GM18505 (cell line): ENCODE results near the gene LRRC28.

ENCODE experiments used
- ATAC-seq: cut with Tn5 transposase; IDR thresholded peaks from one replicate; pipeline ENCODE4 v1.9.1; 2021; ENCODE audit not compliant: unreplicated experiment
- POLR2A ChIP-seq: IDR thresholded peaks from 4 replicates; pipeline ENCODE4 v1.6.1; 2011; ENCODE audit warnings: borderline replicate concordance; ENCODE audit not compliant: insufficient read depth, insufficient read length; ENCODE audit errors: extremely low read depth

Gene LRRC28

GRCh38 chr15:99238849-99239248 is 12.4 kb upstream of the LRRC28 start:
- ATAC-seq: no peak
- TF ChIP-seq POLR2A: no peak

- TF ChIP-seq POLR2A: no peak
- ATAC-seq: peak; percentile 94
Measured at GRCh38 chr15:99239545-99240198, 11.6 kb upstream of the LRRC28 start.

- TF ChIP-seq POLR2A: no peak
- ATAC-seq: no peak
Measured at GRCh38 chr15:99241752-99242151, 9.5 kb upstream of the LRRC28 start.

- no peak for ATAC-seq
- no peak for TF ChIP-seq POLR2A
Measured at GRCh38 chr15:99244306-99244705, 7.0 kb upstream of the LRRC28 start.

DNA sequence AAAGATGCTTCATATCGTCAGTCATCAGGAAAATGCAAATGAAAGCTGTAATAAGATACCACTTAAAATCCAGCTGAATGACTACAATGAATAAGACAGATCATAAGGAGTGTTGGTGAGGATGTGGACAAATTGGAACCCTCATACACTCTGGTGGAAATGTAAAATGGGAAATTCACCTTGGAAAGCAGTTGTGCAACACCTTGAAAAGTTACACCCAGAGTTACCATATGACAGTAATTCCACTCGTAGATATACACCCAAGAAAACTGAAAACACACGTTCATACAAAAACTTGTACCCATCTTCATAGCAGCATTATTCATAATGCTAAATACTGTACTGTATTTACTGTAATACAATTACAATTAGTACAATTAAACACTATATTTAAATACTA is 4.2 kb upstream of the LRRC28 start:
- TF ChIP-seq POLR2A: no peak
- no peak for ATAC-seq

DNA sequence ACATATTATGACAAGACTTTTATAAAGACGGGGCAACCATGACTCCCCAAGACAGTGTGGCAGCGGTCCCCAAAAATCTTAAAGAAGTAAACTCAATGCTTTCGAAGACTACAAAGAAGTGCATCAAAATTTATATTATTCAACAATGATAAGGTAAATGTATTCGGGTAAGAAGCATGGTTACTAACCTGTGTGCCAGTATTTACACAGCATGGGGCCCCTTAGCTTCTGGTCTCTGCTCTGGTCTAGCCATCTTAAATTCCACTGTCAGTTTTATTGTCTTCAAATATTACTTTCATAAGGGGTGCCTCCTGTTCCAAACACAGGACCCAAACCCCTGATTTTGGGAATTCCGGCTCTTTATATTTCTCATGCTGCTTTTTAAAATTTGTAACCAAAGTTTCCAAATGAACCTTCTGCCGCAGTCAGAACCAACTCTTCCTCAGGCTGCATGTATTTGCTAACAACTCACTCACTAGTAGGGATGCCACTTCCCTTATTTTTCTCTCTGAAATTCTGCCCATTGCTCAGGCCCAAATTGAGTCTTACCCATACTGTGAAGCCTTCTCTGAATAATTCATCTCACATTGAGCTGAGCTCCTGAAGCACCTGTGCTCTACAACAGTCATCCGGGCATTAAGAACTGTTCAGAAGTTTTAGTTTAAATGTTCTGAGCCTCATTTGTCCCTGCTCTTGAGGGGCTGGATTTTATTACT is 3.1 kb upstream of the LRRC28 start:
- no peak for TF ChIP-seq POLR2A
- ATAC-seq: no peak

GRCh38 chr15:99249270-99249841 is 1.9 kb upstream of the LRRC28 start, which contains the start of gene TTC23:
Gene TTC23 (minus strand): TSS chr15:99249581. CDS start chr15:99228712, 20,869 bp downstream.
- no peak for TF ChIP-seq POLR2A
- ATAC-seq: no peak

GRCh38 chr15:99250001-99250400 is 1.3 kb upstream of the LRRC28 start:
- no peak for TF ChIP-seq POLR2A
- ATAC-seq: no peak

DNA sequence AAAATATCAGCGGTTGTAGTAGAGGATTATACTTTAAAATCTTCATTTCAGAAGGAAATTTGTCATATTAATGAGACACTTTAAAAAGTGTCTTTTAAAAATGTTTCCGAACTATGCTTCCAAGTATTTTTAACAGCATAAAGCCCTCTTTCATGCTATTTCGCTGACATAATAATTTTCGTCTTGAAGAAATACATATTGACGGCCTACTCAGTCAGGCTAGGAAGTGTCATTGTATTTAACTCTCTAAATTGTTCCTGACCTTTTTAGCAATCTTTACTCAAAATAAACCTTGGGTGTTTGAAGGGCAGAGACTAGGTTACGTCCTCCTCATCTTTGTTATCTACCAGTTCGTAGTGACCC is 806 bp upstream of the LRRC28 start:
- ATAC-seq: no peak
- no peak for TF ChIP-seq POLR2A

- no peak for TF ChIP-seq POLR2A
- ATAC-seq: no peak
Measured at GRCh38 chr15:99252326-99252725, 1.0 kb downstream of the LRRC28 start.

- no peak for TF ChIP-seq POLR2A
- ATAC-seq: no peak
Measured at GRCh38 chr15:99253381-99254090, 2.3 kb downstream of the LRRC28 start.

GRCh38 chr15:99257107-99257750 is 5.9 kb downstream of the LRRC28 start:
- ATAC-seq: no peak
- no peak for TF ChIP-seq POLR2A

DNA sequence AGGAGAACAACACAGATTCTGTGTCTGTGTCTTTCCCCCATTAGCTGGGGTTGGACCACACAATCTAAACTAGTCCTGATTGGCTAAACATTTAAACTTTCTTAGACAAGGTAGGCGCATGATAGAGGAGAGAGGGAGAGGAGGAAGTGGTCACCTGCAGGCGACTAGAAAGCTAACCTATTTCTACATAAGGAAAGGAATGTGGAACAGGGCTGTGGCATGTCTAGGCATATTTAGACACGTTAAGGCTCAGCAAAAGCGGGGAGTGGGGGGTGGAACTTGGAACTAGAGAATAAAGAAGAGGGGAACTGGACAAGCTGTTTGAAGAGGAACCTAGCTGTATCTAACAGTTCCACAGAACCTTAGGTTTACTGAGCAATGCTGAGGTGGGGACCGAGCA is 12.8 kb downstream of the LRRC28 start:
- TF ChIP-seq POLR2A: no peak
- ATAC-seq: no peak
